Measurements from ENCODE around the gene PLA2G4D.

Gene PLA2G4D

GRCh38 chr15:42094512-42094963, at the start of gene PLA2G4D:
Gene PLA2G4D, minus strand, starts transcription at chr15:42094562. Its CDS starts 103 bp downstream, at chr15:42094459.
- no peak for DNase-seq

- no peak for DNase-seq
Observed at GRCh38 chr15:42143356-42143755, 49.0 kb upstream of the PLA2G4D start.

DNA sequence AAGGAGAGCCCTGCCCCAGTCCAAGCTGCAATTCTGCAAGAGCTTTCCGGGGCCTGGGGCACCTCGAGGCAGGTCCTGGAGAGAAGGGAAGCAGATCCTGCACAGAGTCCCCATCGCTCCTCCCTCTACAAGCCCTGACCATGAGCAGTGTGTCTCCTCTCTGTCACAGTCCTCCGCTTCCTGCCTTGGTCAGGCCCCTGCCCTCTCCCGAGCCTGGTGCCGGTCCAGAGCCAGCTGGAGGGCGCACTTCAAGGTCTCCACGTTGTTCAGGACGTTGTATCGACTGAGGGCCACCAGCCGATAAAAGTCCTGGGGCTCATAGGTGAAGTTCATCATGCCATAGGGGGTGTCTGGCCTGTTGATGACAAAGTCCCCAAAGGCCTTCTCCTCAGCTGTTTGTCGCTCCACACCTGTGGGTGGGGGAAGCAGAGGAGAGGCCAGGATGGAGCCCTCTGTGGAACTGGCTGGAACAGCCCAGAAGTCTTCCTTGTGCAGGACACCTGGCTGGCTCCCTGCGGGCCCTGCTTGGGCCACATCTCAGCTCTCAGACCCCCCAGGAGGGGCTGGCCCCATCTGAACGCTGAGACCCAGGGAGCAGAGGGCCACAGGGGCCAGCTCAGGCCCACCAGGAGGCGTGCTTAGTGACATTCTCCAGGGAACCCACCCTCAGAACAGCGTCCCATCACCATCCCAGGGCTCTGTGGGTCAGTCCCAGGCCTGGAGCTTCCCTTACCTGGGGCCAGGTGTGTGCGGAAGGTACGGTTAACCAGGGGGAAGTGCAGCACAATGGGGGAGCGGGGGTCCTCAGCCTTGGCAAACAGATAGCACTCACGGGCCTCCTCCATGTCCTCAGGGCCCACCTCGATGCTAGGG, 47.7 kb upstream of the PLA2G4D start:
- DNase-seq, result no peak

- DNase-seq, result no peak
Observed at GRCh38 chr15:42141246-42141645, 46.9 kb upstream of the PLA2G4D start.

DNA sequence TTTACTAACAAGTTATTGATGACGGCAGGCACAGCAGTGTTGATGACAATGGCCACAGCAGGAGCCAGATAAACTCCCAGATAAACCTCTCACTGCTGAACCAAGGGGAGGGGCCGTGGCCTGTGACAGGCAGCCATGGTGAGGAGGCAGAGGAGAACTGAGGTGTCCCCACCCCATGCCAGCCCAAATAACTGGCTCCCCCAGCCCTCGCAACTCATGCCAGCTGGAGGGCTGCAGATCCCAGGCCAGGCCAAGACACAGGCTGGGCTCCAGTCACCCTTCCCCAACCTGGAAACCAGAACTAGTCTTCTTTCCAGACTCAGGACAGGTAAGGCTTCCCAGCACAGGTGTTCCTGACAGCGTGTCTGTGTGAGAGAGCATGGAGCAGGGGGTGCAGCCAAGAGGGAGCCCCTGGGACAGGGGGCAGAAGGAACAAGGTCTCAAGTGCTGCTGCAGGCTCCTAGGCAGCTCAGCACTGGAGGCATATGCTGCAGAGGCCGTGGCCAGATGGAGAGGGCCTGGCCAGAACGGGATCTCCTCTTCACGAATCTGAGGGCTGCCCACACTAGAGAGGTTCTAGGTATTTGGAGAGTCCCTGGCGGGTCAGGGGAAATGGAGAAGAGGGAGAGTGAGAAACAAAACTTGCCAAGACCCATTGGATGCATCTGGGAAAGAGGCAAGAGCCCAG, 46.2 kb upstream of the PLA2G4D start:
- DNase-seq, result no peak

DNA sequence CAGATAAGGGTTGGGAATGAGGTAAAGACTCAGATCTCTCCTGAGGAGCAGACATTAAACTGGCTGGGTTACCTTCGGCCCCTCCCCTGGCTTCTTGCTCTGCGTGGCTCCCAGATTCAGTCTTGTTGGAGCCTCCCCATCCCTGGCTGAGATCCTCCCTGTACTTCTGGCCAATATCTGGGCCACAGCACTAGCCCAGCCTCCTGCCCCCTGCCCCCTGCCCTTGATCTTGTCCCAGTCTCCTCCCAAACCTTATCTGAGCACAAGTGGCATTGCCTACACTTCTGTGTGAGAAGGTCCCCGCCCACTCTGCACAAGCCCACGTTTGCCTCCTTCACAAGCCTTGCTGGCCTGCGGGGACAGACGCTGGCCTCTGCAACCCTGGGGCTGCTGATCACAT, 45.2 kb upstream of the PLA2G4D start:
- DNase-seq, result no peak

- no peak for DNase-seq
Observed at GRCh38 chr15:42138968-42139386, 44.6 kb upstream of the PLA2G4D start.

GRCh38 chr15:42138411-42138810, 44.0 kb upstream of the PLA2G4D start:
- DNase-seq, result no peak

DNA sequence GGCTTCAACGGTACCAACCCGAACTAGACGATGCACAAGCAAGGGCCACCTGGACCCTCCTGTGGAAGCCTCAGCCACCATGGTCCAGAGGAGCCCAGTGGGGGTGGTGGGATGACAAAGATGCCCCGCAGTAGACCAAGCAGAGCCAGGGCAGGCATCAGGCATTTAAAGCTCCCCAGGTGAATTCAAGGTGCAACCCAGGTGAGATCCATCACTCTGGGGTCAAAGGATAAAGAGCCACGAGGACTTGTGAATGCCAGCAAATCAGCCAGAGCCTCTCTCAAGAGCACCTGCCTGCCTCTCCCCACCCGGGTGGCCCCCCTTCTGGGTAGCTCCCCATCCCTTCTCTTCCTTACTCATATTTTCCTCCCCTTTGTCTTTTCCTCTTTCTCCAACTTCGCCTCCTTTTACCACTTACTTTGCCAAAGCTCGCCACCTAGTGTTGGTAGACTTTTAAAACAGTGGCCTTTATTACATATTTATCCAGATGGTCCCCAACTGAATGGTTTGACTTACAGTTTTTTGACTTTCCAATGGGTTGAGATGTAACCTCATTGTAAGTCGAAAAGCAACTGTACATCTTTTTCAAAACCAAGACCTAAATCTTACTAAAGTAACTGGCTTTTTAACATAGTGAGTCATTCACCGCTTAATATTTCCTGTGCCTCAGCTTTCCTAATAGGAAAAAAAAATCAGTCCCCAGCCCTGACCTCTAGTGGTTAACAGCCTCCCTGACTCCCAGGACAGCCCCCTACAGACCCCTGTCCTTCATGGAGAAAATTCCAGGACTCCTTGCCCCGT, 43.3 kb upstream of the PLA2G4D start:
- DNase-seq, result no peak

- no peak for DNase-seq
Observed at GRCh38 chr15:42136513-42136912, 42.2 kb upstream of the PLA2G4D start.

- no peak for DNase-seq
Observed at GRCh38 chr15:42135351-42135750, 41.0 kb upstream of the PLA2G4D start.

DNA sequence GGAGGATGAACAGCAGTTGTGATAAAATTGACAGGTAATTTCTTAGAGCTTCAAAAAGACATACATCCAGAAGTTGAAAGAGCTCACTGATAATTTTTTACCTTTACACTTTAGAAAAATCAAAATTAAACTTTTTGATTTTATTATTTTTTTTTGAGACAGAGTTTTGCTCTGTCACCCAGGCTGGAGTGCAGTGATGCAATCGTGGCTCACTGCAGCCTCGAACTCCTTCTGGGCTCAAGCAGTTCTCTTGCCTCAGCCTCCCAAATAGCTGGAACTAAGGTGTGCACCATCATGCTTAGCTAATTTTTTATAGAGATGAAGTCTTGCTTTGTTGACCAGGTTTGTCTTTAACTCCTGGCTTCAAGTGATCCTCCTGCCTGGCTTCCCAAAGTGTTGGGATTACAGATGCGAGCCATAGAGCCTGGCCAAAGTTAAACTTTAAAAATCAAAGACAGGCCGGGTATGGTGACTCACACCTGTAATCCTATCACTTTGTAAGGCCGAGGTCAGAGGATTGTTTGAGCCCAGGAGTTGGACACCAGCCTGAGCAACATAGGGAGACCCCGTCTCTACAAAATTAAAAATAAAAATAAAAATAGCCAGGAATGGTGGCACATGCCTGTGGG, 40.4 kb upstream of the PLA2G4D start:
- DNase-seq, result no peak

GRCh38 chr15:42133886-42134502, 39.6 kb upstream of the PLA2G4D start:
- peak; percentile 41 for DNase-seq

DNA sequence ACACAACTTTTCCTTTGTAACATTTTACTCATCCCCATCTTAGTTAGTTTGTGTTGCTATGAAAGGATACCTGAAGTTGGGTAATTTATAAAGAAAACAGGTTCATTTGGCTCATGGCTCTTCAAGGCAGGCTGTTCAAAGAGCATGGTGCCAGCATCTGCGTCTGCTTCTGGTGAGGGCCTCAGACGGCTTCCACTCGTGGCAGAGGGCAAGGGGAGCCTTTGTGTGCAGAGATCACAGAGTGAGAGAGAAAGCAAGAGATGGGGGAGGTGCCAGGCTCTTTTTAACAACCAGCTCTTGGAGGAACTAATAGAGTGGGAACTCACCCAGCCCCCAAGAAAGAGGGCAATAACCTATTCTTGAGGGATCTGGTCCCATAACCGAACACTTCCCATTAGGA, 39.0 kb upstream of the PLA2G4D start:
- no peak for DNase-seq

- no peak for DNase-seq
Observed at GRCh38 chr15:42131826-42132806, 37.8 kb upstream of the PLA2G4D start.

DNA sequence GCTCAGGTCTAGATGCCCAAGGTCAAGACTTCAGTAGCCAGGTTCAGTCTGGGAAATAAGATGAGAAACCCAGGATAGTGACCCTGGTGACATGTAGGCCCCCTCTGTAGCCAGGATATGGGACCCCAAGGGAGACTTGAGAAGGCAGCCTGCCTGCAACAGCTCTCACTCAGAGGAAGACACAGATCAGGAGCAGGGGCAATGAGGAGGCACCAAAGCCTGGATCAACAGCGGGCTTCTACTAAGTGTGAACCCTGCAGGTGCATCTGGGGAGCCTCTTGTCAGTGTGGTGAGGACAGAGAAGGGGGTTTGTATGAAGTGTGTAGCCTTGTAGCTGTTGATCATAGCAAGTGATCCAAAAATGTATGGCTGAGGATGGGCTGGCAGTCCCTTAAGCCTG, 36.6 kb upstream of the PLA2G4D start:
- no peak for DNase-seq

DNA sequence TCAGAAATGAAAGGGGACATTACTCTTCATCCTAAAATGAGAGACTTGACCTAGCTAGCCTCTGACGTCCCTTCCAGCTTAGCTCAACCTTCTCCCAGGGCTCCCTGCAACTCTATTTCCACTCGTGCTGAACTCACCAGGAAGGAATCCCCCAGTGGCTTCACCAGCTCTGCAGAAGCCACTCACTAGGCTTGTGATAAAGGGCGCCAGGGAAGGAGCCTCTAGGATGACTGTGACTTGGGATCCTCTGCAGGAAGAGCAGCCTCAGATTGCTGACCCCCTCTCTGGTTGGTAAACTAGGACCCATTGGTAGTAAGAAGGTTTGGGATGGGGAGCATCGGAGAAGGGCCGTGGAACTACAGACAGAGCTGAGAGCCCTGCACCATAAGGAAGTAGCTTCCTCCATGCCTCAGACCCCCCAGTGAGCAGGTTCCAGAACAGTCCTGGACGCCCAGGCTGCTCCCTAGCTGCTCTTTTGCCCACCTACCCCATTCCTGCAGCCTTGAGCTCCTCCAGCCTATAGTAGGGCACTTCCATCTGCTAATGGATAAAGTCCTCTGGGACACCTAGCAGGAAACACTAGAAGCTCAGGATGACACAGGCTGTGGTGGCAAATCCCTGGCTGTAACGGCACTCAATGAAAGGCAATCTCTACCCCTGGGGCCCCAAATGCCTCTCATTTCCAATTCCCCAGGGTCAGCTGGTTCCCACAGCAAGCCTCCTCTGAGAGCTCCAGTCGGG, 36.1 kb upstream of the PLA2G4D start:
- no peak for DNase-seq

DNA sequence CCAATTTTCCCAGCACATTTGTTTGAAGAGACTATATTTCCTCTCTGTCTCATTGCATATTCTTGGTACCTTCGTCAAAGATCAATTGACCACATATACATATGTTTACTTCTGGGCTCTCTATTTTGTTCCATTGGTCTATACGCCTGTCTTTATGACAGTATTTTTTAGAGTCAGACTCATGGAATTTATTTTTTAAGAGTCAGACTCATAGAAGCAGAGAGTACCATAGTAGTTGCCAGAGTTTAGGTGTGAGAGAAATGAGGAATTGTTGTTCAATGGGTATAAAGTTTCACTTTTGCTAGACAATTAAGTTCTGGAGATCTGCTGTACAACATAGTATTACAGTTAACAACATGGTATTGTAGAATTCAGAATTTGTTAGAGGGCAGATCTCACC, 35.0 kb upstream of the PLA2G4D start:
- no peak for DNase-seq

DNA sequence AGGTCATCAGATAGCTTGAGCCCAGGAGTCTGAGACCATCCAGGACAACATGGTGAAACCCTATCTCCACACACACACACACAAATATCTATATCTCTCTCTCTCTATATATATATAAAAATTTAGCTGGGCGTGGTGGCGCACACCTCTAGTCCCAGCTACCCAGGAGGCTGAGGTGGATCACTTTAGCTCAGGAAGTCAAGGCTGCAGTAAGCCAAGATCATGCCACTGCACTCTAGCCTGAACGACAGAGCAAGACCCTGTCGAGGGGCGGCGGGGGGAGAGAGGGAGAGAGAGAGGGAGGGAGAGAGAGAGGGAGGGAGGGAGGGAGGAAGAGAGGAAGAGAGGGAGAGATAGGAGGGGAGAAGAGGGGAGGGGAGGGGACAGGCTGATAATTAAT, 34.1 kb upstream of the PLA2G4D start:
- no peak for DNase-seq

DNA sequence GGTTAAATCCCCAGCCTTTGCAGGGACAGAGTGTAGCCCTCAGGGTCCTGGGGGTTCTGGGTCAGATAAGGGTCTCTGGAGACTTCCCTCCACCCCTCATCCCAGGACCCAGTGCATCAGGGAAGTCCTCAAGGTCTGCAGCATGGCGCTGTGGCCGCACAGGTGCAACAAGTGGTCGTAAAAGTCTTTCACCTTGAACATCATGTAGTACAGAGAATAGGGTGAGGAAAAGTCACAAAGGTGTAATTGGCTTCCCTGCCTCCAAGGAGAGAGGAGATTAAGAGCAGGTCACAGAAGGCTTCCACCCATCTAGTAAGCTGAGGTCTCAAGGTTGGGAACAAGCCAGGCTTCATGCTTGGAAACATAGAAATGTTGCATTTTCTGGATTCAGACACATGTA, 29.2 kb upstream of the PLA2G4D start:
- no peak for DNase-seq
